Body of pancreas (tissue), 4 donors: ENCODE data around the gene EYS.

Experiments
- POLR2A ChIP-seq, 3 donors: fragments of 450-650 bp; IDR thresholded peaks; one replicate each; pipeline ENCODE4 v1.6.1; 2016; ENCODE audit warnings: antibody characterized with exemption in 3 of 3, mild to moderate bottlenecking in 2 of 3
- TF ChIP-seq, protein P1 (sequence below), 7 experiments: fragments of 450-650 bp in 4 of 7; fragments of 200-600 bp in 3 of 7; sonication (generic) in 3 of 7; IDR thresholded peaks; one replicate each; pipeline ENCODE4 v1.5.1; 2016 to 2019; ENCODE audit warnings: antibody characterized with exemption in 7 of 7

GRCh38 chr6:65646544-65646943 is 60.5 kb downstream of the EYS start:
- TF ChIP-seq, protein P1, sequence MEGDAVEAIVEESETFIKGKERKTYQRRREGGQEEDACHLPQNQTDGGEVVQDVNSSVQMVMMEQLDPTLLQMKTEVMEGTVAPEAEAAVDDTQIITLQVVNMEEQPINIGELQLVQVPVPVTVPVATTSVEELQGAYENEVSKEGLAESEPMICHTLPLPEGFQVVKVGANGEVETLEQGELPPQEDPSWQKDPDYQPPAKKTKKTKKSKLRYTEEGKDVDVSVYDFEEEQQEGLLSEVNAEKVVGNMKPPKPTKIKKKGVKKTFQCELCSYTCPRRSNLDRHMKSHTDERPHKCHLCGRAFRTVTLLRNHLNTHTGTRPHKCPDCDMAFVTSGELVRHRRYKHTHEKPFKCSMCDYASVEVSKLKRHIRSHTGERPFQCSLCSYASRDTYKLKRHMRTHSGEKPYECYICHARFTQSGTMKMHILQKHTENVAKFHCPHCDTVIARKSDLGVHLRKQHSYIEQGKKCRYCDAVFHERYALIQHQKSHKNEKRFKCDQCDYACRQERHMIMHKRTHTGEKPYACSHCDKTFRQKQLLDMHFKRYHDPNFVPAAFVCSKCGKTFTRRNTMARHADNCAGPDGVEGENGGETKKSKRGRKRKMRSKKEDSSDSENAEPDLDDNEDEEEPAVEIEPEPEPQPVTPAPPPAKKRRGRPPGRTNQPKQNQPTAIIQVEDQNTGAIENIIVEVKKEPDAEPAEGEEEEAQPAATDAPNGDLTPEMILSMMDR (IDR thresholded peaks at IDR 0.05) = no peak
- TF ChIP-seq POLR2A (IDR thresholded peaks at IDR 0.05) = no peak
